Upper lobe of left lung (tissue), 4 donors: ENCODE data around the gene CSRP1.

Experiments
- EP300 ChIP-seq, 4 donors: sonication (generic); formaldehyde crosslinking; IDR thresholded peaks; one replicate each; pipeline ENCODE4 v1.5.1; 2017; ENCODE audit warnings: antibody characterized with exemption in 4 of 4, control low read depth in 2 of 4
- POLR2A ChIP-seq, 4 donors: fragments of 450-650 bp; IDR thresholded peaks; one replicate each; pipeline ENCODE4 v1.5.1; 2016 to 2017; ENCODE audit warnings: antibody characterized with exemption in 4 of 4, mild to moderate bottlenecking in 2 of 4
- POLR2AphosphoS5 ChIP-seq, 2 donors: sonication (generic); formaldehyde crosslinking; IDR thresholded peaks; one replicate each; pipeline ENCODE4 v1.5.1; 2017; ENCODE audit warnings: antibody characterized with exemption in 2 of 2
- TF ChIP-seq, protein P1 (sequence below), 6 experiments: fragments of 450-650 bp in 4 of 6; fragments of 200-600 bp in 2 of 6; sonication (generic) in 2 of 6; IDR thresholded peaks; one replicate each; pipeline ENCODE4 v1.5.1; 2016 to 2019; ENCODE audit warnings: antibody characterized with exemption in 6 of 6

- TF ChIP-seq, protein P1, sequence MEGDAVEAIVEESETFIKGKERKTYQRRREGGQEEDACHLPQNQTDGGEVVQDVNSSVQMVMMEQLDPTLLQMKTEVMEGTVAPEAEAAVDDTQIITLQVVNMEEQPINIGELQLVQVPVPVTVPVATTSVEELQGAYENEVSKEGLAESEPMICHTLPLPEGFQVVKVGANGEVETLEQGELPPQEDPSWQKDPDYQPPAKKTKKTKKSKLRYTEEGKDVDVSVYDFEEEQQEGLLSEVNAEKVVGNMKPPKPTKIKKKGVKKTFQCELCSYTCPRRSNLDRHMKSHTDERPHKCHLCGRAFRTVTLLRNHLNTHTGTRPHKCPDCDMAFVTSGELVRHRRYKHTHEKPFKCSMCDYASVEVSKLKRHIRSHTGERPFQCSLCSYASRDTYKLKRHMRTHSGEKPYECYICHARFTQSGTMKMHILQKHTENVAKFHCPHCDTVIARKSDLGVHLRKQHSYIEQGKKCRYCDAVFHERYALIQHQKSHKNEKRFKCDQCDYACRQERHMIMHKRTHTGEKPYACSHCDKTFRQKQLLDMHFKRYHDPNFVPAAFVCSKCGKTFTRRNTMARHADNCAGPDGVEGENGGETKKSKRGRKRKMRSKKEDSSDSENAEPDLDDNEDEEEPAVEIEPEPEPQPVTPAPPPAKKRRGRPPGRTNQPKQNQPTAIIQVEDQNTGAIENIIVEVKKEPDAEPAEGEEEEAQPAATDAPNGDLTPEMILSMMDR (IDR thresholded peaks at IDR 0.05) = no peak
- TF ChIP-seq POLR2AphosphoS5 (IDR thresholded peaks at IDR 0.05) (peak; percentile 85 to 92), POLR2A (IDR thresholded peaks at IDR 0.05) (peak in 1 of 4 donors; percentile 23), EP300 (IDR thresholded peaks at IDR 0.05) (peak in 1 of 4 donors; percentile 73)
These were observed 50.2 kb downstream of the CSRP1 start for GRCh38 chr1:201456499-201457309.
